Hepatic stellate cell (primary cell): Measurements from ENCODE around the gene MED13L.
"Not testable (repeated sequence)": the region's sequence is repeated elsewhere in the genome, so short reads cannot be mapped to it uniquely, and the experiment has no call there.

Experiments used
- DNase-seq: peaks from one replicate; pipeline ENCODE4 v3.0.0; 2011; ENCODE audit warnings: low spot score

Gene MED13L

DNA sequence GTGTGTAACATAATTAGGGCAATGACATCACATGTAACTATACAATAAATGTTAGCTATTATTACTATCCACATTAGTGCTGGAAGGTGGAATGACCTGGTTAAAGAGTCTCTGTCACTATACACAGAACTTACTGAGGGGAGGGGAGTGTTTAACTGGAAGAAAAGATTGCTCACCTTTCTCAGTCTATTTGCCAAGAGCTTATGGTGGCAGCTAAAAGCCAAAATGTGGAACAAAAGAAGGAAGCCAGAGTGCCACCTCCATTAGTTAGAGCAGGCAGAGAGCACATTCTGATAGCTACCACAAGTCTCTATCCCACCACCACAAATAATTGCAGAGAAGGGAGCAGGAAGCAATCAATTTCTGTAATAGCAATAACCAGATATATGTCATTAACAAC lies 124.4 kb downstream of the MED13L start:
- DNase-seq = no peak

GRCh38 chr12:116152268-116152667 lies 125.2 kb downstream of the MED13L start:
- DNase-seq = no peak

- no peak for DNase-seq
Measured at GRCh38 chr12:116150452-116150851, 127.0 kb downstream of the MED13L start.

GRCh38 chr12:116150001-116150400 lies 127.5 kb downstream of the MED13L start:
- no peak for DNase-seq

DNA sequence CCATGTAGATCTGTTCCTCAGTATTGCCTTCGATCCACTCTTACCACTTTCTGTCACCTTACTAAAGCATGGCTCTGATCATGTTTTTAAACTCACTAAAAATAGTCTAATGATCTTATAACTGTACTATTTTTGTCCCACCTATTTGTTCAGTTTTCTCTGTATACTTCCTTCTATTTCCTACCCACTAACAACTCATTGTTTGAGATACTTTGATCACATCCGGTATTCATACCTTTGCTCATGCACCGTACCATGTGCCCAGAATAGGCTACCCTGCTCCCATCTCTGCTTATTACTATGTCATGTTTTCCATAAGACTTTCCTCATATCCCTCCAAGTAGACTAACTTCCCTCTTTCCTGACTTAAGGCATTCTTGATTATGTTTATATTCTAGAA lies 128.6 kb downstream of the MED13L start:
- no peak for DNase-seq

DNA sequence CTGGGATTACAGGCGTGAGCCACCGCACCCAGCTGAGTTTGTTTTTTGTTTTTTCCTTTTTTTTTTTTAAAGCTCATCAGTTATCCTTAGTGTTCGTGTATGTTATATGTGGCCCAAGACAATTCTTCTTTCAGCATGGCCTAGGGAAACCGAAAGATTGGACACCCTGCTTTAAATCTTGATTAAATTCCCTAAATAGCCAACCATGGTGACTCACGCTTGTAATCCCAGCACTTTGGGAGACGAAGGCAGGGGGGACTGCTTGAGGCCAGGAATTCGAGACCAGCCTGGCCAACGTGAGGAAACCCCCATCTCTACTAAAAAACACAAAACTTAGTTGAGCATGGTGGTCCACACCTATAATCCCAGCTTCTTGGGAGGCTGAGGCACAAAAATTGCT lies 131.1 kb downstream of the MED13L start:
- DNase-seq = no peak

GRCh38 chr12:116145451-116145850 lies 132.0 kb downstream of the MED13L start:
- no peak for DNase-seq

DNA sequence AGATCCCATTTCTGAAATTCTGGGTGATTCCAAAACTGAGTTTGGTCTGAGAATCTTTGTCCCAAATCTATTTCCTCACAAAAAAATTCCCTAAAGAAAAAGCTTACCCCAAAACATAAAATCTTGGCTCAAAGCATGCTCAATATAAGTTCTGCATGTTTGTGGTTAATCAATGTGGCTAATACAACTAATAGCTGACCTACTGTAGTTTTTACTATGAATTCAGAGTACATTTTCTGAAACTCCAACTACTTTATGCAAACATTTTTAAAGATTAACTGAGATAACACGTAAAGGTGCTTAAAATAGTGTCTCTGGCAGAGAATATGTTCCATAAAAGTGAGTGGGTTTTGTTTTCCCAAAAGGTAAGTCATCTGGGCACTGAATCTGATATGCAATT lies 133.1 kb downstream of the MED13L start:
- DNase-seq = no peak

DNA sequence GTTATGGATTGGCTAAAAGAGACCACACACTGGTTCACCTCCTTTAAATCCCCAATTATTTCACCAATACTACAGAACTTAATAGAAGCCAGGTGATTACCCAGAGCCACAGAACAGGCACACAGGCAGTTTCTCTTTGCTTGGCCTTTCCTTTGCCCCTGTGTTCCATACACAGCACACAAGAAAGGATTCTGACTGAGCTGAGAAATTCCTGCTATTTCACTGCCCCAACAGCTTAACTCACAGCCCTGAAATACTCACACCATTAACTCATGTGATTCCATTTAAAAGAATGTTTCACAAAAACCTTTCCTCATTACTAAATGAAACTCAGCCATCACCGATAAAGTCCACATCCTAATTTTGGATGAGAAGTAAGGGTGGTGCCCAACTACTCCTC lies 133.6 kb downstream of the MED13L start:
- DNase-seq = no peak

DNA sequence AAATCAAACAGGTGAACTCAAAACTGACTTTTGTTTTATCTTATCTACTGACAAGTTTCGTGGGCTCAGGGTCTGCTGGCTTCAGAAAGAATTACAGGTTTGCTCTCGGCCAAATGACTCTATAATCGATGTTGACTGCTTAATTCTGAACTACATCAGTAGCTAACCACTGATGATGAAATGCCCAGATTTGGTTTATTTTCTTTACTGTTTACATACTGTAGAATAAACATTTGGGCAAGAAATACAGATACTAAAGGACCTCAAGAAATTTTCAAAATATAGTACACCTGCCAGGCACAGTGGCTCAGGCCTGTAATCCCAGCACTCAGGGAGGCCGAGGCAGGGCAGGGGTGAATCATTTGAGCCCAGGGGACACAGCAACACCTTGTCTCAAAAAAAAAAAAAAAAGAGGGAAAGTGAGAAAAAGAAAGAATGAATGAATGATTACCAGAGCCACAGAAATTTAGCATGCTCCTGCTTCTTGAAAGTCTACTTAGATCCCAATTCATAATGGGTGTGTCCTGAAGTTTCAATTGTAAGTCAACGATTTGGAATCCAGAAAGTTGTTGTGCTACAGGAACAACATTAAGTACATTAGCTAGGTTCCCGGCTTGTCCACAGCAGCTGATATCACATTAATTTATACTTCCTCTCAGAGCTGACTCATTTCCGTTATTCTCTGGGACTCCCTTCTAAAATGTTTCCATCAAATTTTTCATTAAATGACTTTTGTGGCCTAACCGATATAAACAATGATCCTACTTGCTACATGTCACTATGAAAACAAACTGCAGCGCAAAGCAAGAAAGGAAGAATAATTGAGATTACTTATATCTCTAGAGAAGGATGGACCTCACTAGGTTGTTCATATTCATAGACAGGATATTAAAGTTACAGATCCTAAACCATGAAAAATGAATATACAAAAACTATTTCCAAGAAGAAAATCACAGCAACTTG lies 134.3 kb downstream of the MED13L start:
- DNase-seq = peak; percentile 37

DNA sequence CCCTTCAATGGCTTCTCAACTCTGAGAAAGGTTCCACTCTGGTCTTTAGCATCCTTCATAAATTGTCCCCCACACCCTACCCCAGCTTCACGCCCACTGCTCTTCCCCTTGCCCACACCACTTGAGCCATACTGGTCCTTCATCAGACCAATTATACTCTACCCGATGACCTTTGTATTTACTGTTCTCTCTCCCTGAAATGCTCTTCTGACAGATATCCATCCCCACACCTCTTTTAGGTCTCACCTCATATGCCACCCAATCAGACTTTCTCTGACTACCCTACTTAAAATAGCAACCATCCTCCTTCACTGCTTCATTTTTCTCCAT lies 135.7 kb downstream of the MED13L start:
- DNase-seq = no peak

- DNase-seq = no peak
Measured at GRCh38 chr12:116141110-116141832, 136.2 kb downstream of the MED13L start.

- no peak for DNase-seq
Measured at GRCh38 chr12:116140529-116140928, 137.0 kb downstream of the MED13L start.

- no peak for DNase-seq
Measured at GRCh38 chr12:116138781-116139180, 138.7 kb downstream of the MED13L start.

DNA sequence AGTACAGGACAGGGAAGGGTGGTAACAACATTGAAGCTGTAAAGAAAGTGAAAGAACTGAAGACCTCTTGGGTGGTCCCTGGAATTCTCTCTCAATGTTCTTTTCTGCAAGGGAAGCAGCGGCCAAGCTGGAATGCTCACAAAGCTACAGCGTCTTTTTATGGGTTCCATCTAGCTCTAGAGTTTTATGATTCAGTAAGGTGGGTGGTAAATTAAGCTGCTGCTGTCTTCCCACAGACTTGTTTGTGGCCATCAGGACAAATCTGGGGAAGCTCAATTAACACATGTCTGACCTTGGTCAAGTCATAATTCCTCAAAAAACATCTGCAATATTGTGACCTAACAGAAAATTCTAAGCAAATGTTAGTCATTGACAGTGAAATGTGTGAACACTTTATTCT lies 139.1 kb downstream of the MED13L start:
- DNase-seq = no peak

GRCh38 chr12:116137318-116137717 lies 140.2 kb downstream of the MED13L start:
- DNase-seq = no peak

- DNase-seq = peak; percentile 24
Measured at GRCh38 chr12:116136340-116136739, 141.2 kb downstream of the MED13L start.

DNA sequence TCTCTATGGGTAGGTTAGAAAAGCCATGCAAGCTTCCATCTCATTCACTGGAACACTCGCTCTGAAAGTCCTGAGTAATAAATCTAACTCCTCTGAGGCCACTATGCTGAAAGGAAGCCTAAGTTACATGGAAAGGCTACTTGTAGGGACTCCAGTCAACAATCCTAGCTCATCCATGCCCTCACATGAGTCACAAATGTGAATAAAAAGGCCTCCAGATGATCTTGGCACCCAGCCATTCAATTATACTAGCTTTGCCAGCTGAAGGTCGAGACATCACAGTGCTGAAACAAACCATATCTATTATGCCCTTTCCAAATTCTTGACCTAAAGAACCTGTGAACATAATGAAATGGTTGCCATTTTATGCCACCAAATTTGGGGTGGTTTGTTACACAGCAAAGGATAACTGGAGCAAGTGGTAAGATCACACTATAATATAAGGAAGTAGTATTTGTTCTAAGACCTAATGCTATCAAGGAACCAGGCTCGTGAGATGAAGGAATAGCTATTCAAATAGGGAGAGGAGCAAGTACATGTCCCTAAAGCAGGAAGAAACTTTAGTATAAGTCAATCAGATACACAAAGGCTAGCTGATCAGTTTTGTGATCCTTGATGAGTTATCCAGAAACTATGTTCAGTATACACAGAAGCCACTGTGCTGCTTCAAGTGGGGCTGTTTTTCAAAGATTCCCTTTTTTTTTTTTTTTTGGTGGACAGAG lies 142.1 kb downstream of the MED13L start:
- DNase-seq = peak; percentile 55

DNA sequence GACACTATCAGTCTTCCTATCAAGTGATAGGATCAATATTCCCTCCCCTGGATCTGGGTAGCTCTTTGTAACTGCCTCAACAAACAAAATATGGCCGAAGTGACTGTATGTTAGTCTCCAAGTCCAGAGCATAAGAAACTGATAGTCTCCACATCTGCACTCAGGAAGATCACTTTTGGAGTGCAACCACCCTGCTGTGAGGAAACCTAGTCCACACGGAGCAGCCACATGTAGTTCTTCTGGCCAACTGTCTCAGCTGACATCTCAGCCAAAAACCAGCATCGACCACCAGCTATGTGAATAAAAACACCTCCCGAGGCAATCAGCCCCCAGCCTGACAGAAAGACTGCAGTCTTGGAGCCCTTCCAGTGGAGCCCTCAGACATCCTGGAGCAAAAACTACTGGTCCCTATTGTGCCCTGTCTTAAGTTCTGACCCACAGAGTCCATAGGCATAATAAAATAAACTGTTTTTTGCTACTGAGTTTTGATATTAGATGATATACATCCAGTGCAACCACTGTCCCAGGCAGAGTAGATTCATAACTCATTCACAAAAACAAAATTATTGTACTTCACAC lies 143.8 kb downstream of the MED13L start:
- no peak for DNase-seq

GRCh38 chr12:116133149-116133548 lies 144.3 kb downstream of the MED13L start:
- no peak for DNase-seq

- not testable (repeated sequence) for DNase-seq
Measured at GRCh38 chr12:116131987-116132386, 145.5 kb downstream of the MED13L start.

DNA sequence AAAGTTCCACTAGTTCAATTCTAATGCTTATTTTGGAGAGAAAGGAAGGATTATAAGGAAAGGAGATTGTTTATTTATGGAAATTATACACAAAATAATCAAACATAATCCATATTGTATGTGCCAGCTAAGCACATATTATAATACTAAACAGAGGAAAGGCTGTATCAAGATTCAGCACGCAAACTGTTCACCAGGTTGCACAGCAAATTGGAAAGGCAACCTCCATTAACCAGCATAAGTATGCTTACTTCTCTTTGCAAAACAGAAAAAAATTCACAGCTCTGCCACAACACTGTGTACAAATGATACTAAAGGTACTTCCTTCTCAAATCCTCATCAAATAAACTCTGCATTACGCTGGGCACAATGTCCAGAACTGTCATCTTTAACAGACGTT lies 146.3 kb downstream of the MED13L start:
- no peak for DNase-seq
